Renal pelvis (tissue), 12 donors: ENCODE results near the gene FAM193B. TPM values are rescaled to one million over a fixed set of nuclear protein-coding genes. Genes with fewer than 3 reads are reported as not detected.

ENCODE experiments used
- DNase-seq: peaks from one replicate; pipeline ENCODE4 v3.0.0-alpha.2; 2013
- long read RNA-seq, 16 experiments: transcript quantifications; one replicate each; lab custom pipeline, GENCODE V29; 2026
- polyA plus RNA-seq, 3 donors: library from polyadenylated mRNA; unstranded; fragments of 120-200 nt; gene quantifications; one replicate each; pipeline ENCODE4 v1.2.1, GENCODE V29; 2013; ENCODE audit not compliant: insufficient read length in 3 of 3

Gene FAM193B
- 100 to 1,000 TPM in 2 of 3 donors, 10 to 100 TPM in 1; 78.8 to 110 (median 105) TPM for polyA plus RNA-seq
- long read RNA-seq, donor 1, partial matches to known transcripts = 0 of 3 reads
- long read RNA-seq, donor 1, other reads (novel, unspliced or antisense) = 0 of 3 reads
- long read RNA-seq, donor 2, partial matches to known transcripts = 0 of 8 reads
- long read RNA-seq, donor 2, other reads (novel, unspliced or antisense) = 0 of 8 reads
- long read RNA-seq, donor 3, partial matches to known transcripts = 0 of 5 reads
- long read RNA-seq, donor 3, other reads (novel, unspliced or antisense) = 0 of 5 reads
- long read RNA-seq, donor 4, transcript FAM193B-204 (4 exons, 1,870 nt) = major isoform, 6 of 9 reads
- long read RNA-seq, donor 4, partial matches to known transcripts = 0 of 9 reads
- long read RNA-seq, donor 4, other reads (novel, unspliced or antisense) = 0 of 9 reads
- long read RNA-seq, donor 5, partial matches to known transcripts = 0 of 1 reads
- long read RNA-seq, donor 5, other reads (novel, unspliced or antisense) = 0 of 1 reads
- long read RNA-seq, donor 6, transcript FAM193B-204 (4 exons, 1,870 nt) = major isoform, 5 of 7 reads
- long read RNA-seq, donor 6, partial matches to known transcripts = 0 of 7 reads
- long read RNA-seq, donor 6, other reads (novel, unspliced or antisense) = 0 of 7 reads
- long read RNA-seq, donor 7, transcript FAM193B-204 (4 exons, 1,870 nt) = major isoform, 9 of 11 reads
- long read RNA-seq, donor 7, partial matches to known transcripts = 0 of 11 reads
- long read RNA-seq, donor 7, other reads (novel, unspliced or antisense) = 0 of 11 reads
- long read RNA-seq, donor 8, partial matches to known transcripts = 0 of 4 reads
- long read RNA-seq, donor 8, other reads (novel, unspliced or antisense) = 0 of 4 reads
- long read RNA-seq, donor 9, partial matches to known transcripts = 0 of 6 reads
- long read RNA-seq, donor 9, other reads (novel, unspliced or antisense) = 0 of 6 reads
- long read RNA-seq, donor 10, partial matches to known transcripts = 0 of 4 reads
- long read RNA-seq, donor 10, other reads (novel, unspliced or antisense) = 0 of 4 reads
- long read RNA-seq, donor 11, transcript FAM193B-204 (4 exons, 1,870 nt) = major isoform, 5 of 18 reads
- long read RNA-seq, donor 11, partial matches to known transcripts = 10 of 18 reads
- long read RNA-seq, donor 11, other reads (novel, unspliced or antisense) = 0 of 18 reads
- long read RNA-seq, donor 12, transcript FAM193B-204 (4 exons, 1,870 nt) = major isoform, 5 of 13 reads
- long read RNA-seq, donor 12, partial matches to known transcripts = 6 of 13 reads
- long read RNA-seq, donor 12, other reads (novel, unspliced or antisense) = 0 of 13 reads
- long read RNA-seq, donor 13, transcript FAM193B-204 (4 exons, 1,870 nt) = major isoform, 11 of 20 reads
- long read RNA-seq, donor 13, partial matches to known transcripts = 6 of 20 reads
- long read RNA-seq, donor 13, other reads (novel, unspliced or antisense) = 0 of 20 reads
- long read RNA-seq, donor 14, transcript FAM193B-204 (4 exons, 1,870 nt) = major isoform, 10 of 17 reads
- long read RNA-seq, donor 14, partial matches to known transcripts = 0 of 17 reads
- long read RNA-seq, donor 14, other reads (novel, unspliced or antisense) = 0 of 17 reads
- long read RNA-seq, donor 15, transcript FAM193B-204 (4 exons, 1,870 nt) = major isoform, 5 of 8 reads
- long read RNA-seq, donor 15, partial matches to known transcripts = 0 of 8 reads
- long read RNA-seq, donor 15, other reads (novel, unspliced or antisense) = 0 of 8 reads
- long read RNA-seq, donor 16, partial matches to known transcripts = 0 of 5 reads
- long read RNA-seq, donor 16, other reads (novel, unspliced or antisense) = 0 of 5 reads

GRCh38 chr5:177554474-177555111 lies at the start of gene FAM193B:
Gene FAM193B, minus strand, starts transcription at chr5:177554563. Its CDS starts 105 bp downstream, at chr5:177554458.
- DNase-seq = peak; percentile 93

DNA sequence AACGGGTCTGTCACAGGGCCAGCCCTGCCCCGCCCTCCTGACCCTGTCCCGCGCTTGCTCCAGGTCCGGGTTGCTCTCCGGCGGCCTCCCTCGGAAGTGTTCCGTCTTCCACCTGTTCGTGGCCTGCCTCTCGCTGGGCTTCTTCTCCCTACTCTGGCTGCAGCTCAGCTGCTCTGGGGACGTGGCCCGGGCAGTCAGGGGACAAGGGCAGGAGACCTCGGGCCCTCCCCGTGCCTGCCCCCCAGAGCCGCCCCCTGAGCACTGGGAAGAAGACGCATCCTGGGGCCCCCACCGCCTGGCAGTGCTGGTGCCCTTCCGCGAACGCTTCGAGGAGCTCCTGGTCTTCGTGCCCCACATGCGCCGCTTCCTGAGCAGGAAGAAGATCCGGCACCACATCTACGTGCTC lies 49.8 kb upstream of the FAM193B start:
- DNase-seq = no peak

GRCh38 chr5:177603631-177604030 lies 49.3 kb upstream of the FAM193B start:
- no peak for DNase-seq

GRCh38 chr5:177602458-177602830 lies 48.1 kb upstream of the FAM193B start:
- no peak for DNase-seq

DNA sequence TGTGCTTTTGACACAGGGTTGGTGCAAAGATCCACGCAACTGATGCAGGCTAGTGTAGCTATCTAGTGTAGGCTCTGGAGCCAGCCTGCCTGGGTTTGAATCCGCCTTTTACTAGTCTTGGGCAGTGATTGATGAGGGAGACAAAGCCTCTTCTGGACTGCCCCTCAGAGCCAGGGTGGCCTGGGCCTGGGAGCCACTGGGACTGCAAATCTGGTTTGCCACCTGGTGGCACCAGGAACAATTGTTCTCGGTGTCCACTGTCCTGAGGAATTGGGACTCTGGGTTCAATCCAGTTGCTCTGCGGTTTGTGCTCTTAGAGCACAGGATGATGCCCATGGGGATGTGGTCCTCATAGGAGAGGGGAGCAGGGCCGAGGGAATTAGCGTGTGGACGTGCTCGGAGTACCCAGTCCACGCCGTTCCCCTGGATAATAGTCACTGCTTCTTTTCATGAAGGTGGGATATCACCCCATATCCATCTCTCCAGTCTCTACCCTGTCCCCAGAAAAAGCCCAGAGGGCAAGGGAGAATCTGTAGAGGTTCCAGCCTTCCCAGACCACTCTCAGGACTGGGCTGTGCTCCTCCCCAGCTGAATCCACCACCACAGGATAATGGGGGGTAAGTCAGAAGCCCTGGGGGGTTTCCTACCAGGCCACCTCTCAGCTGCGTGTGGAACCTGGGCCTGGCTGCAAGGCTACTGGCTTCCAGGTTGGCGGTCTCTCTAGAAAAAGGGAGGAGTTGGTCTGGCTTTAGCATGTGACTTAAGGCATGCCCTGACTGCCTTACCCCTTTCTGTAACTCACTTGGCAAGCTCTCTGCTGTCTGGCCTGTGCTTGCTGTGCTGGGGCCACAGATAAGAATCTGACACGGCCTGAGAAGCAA lies 47.5 kb upstream of the FAM193B start:
- no peak for DNase-seq

GRCh38 chr5:177601126-177601525 lies 46.8 kb upstream of the FAM193B start:
- no peak for DNase-seq

DNA sequence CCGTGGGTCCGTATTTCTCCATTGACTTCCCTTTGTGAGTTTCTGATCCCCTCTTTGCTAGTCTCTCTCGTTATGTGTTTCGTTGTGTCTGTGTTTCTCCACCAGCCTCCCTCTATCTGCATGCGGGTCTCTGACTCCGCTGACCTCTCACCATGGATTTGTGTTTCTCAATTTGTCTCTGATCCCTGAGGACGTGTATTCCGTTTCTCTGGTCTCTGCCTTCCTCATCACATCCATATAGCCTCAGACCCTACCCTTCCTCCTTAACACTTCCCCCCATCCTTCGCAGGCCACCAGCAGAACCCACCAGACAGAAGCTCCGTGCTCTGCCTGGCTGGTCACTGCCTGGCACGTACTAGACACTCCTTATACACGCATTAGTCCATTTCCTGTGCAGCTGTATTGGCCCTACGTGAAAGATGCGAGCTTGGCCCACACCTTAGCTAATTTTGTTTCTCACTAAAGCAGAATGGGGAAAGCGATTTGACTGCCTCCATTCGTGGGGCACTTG lies 46.2 kb upstream of the FAM193B start:
- no peak for DNase-seq

DNA sequence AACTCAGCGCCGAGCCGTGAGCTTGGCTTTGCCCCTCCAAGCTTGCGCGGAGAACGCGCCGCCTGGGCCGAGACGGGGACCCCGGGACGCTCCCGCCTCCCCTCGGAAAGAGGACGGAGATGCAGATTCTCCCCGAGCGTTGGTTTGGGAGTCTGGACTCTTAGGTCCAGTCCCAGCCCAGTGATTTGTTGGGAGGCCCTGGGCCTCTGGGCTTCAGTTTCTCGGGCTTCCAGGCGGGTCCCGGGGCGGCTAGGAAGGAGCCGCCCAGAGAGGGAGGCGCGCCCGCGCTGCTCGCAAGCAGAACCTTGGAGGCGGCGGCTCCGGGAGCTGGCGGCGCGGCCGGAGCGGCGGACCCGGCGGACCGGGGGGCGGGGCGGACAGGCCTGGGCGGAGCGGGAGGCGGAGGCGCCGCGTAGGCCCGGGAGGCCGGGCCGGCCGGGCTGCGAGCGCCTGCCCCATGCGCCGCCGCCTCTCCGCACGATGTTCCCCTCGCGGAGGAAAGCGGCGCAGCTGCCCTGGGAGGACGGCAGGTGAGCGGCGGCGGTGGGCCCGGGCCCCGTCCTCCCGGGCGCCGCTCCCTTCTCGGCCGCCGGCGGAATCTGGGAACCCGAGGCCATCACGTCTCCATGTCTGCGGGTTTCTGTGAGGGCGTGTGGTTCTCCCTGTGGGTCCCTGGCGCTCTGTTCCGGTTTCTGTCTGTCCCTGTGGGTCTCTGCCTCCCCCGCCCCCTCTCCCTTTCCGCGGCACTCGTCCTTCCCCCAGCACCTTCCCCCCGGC lies 45.6 kb upstream of the FAM193B start, which contains the start of gene B4GALT7:
B4GALT7 (plus strand) TSS at position 402 of the 777 bp plus-strand sequence; CDS start at position 481, 79 bp downstream.
- DNase-seq = peak; percentile 78

GRCh38 chr5:177598477-177598876 lies 44.1 kb upstream of the FAM193B start:
- no peak for DNase-seq

- DNase-seq = no peak
These were observed 42.4 kb upstream of the FAM193B start for GRCh38 chr5:177596775-177597238.

DNA sequence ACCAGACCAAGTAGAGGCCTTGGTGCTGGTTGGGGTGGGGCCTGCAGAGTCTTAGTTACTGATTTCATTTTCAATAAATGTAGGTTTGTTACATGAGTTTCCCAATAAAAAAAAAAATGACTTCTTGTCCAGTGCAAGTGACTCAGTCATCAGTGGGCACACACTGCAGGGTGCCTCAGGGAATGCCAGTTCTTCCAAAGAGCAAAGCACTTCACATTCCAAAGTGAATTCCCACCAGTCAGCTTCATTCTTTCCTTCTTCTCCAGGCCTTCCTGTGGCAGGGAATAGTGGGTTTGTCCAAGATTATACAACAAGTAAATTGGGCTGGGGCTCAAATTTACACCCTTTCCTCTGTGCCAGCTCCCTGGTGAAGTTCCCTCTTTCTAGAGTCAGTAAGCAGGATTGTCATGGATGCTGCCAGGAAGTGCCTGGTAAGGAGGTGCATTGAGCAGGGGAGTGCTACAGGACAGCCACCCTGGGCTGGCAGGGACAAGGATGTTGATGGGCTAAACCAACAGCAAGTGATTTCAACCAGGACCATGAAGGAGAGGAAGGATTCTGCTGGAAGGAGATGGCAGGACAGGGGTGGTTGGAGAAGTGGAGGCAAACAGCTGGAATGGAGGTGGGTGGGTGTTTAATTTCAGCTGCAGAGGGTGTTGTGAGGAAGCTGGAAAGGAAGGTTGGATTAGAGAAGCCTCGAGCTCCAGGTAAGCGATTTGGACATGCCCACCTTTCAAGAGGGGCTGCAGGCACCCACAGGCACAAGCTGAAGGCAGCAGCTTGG lies 41.8 kb upstream of the FAM193B start:
- no peak for DNase-seq

GRCh38 chr5:177595026-177595585 lies 40.7 kb upstream of the FAM193B start:
- no peak for DNase-seq

DNA sequence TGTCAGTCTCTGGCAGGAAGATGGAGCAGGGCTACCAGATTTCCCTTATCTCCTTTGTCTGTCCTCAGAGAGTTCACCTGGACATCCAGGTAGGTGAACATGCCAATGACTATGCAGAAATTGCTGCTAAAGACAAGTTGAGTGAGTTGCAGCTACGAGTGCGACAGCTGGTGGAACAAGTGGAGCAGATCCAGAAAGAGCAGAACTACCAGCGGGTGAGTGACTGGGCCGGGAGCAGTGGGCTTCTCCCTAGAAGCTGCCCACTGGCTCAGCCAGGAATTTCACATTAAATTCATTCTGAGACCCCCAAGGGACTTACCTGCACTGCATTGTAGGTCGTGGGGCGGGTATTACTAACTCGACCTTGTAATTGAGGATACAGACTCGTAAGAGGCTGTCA lies 39.7 kb upstream of the FAM193B start:
- no peak for DNase-seq

DNA sequence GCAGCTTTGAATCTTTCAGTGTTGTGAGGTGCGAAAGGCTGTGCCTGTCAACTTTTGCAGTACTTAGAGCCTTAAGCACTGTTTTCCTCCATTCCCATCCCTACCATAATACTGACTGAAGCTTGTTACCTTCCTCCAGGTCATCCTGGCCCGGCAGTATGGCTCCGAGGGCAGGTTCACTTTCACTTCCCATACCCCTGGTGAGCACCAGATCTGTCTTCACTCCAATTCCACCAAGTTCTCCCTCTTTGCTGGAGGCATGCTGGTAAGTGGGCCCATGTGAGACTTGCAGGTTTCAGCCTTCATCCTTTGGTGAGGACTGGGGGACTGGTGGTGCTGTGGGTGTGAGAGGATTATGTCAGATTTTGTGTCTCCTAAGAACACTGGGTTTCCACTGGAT lies 39.1 kb upstream of the FAM193B start:
- DNase-seq = no peak

- no peak for DNase-seq
These were observed 38.5 kb upstream of the FAM193B start for GRCh38 chr5:177592905-177593304.

DNA sequence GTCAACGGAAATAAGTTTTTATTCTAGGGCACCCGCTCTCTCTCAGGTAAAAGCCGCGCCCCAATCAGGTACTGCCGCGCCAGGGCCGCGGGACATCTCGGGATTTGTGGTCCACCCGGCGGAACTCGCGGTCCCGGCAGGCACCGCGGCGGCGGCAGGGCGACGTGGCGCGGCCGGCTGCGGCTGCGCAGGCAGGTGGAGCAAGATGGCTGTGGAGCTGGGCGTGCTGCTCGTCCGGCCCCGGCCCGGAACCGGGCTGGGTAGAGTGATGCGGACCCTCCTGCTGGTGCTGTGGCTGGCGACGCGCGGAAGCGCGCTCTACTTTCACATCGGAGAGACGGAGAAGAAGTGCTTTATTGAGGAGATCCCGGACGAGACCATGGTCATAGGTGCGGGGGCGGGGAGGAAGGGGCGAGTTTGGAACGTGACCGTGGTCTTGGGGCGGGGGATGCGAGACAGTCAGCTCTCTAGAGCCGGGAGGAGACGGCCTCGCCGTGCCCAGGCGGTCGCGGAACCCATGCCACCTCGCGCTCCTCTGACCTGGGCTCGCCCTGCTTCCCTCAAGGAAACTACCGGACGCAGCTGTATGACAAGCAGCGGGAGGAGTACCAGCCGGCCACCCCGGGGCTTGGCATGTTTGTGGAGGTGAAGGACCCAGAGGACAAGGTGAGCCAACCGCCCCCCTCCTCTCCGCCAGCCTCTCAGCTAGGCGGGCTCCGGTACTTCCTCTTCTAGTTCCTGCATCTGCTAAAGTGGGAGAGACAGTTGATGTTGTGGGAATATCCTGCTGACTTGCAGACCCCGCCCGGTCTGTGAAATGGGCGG lies 37.9 kb upstream of the FAM193B start, which contains the start of gene TMED9:
TMED9 (plus strand) TSS at position 194 of the 825 bp plus-strand sequence; CDS start at position 206, 12 bp downstream.
- peak; percentile 85 for DNase-seq
